RWPE2 (cell line): ENCODE results near the gene TBC1D4.

ENCODE experiments used
- ATAC-seq: fragments of 200-7000 bp; cut with Tn5 transposase; 3 replicates; pipeline ENCODE4 v1.9.1; 2021; ENCODE audit warnings: low read depth
- DNase-seq: peaks from one replicate; pipeline ENCODE4 v3.0.0-alpha.2; 2020; ENCODE audit warnings: low spot score
- H3K27ac ChIP-seq: fragments of 450-650 bp; 2 replicates; pipeline ENCODE4 v1.5.1; 2017; ENCODE audit warnings: mild to moderate bottlenecking; ENCODE audit not compliant: poor library complexity, severe bottlenecking
- H3K27me3 ChIP-seq: fragments of 250-450 bp; sonication (Bioruptor Pico); 2 replicates; pipeline ENCODE4 v1.5.1; 2021; ENCODE audit warnings: mild to moderate bottlenecking, moderate library complexity; ENCODE audit not compliant: insufficient read depth, poor library complexity, severe bottlenecking
- H3K36me3 ChIP-seq: fragments of 250-450 bp; sonication (Bioruptor Pico); 2 replicates; pipeline ENCODE4 v1.5.1; 2020; ENCODE audit warnings: low read depth, mild to moderate bottlenecking, moderate library complexity
- H3K4me1 ChIP-seq: fragments of 250-450 bp; sonication (Bioruptor Pico); 2 replicates; pipeline ENCODE4 v1.5.1; 2021; ENCODE audit warnings: mild to moderate bottlenecking, moderate library complexity; ENCODE audit not compliant: insufficient read depth, poor library complexity, severe bottlenecking
- H3K4me3 ChIP-seq: fragments of 250-450 bp; sonication (Bioruptor Pico); 2 replicates; pipeline ENCODE4 v1.5.1; 2021; ENCODE audit warnings: mild to moderate bottlenecking, moderate library complexity; ENCODE audit not compliant: severe bottlenecking
- H3K9me3 ChIP-seq: fragments of 250-450 bp; sonication (Bioruptor Pico); 2 replicates; pipeline ENCODE4 v1.5.1; 2021; ENCODE audit warnings: mild to moderate bottlenecking, moderate library complexity; ENCODE audit not compliant: severe bottlenecking
- CTCF ChIP-seq: fragments of 450-650 bp; IDR thresholded peaks from one replicate; pipeline ENCODE4 v1.5.1; 2017; ENCODE audit warnings: mild to moderate bottlenecking, moderate library complexity; ENCODE audit not compliant: poor library complexity, severe bottlenecking

Gene TBC1D4

GRCh38 chr13:75411924-75412537, 69.9 kb downstream of the TBC1D4 start:
- Histone ChIP-seq H3K36me3 (no peaks in the 10 kb centered on the region), H3K27ac (no peak overlapping the region), H3K9me3 (no peaks in the 10 kb centered on the region), H3K4me3 (no peak overlapping the region), H3K4me1 (peaks cover 17% of the 10 kb centered on the region), H3K27me3 (no peaks in the 10 kb centered on the region)
- ATAC-seq, result no peak
- no peak for TF ChIP-seq CTCF
- DNase-seq, result no peak

- ATAC-seq (no peak), DNase-seq (no peak)
- H3K4me3 ChIP-seq, result no peak overlapping the region
- no peaks in the 10 kb centered on the region for H3K4me1 ChIP-seq
- no peaks in the 10 kb centered on the region for H3K36me3 ChIP-seq
- no peak overlapping the region for H3K27ac ChIP-seq
- TF ChIP-seq CTCF, result no peak
- no peaks in the 10 kb centered on the region for H3K9me3 ChIP-seq
- H3K27me3 ChIP-seq, result no peaks in the 10 kb centered on the region
Observed at GRCh38 chr13:75410207-75410606, 71.8 kb downstream of the TBC1D4 start.

GRCh38 chr13:75407998-75408397, 74.0 kb downstream of the TBC1D4 start:
- ATAC-seq, result no peak
- DNase-seq, result no peak
- H3K4me1 ChIP-seq, result no peaks in the 10 kb centered on the region
- no peak for TF ChIP-seq CTCF
- no peaks in the 10 kb centered on the region for H3K27me3 ChIP-seq
- no peak overlapping the region for H3K27ac ChIP-seq
- H3K9me3 ChIP-seq, result no peaks in the 10 kb centered on the region
- H3K4me3 ChIP-seq, result no peak overlapping the region
- no peaks in the 10 kb centered on the region for H3K36me3 ChIP-seq

- no peaks in the 10 kb centered on the region for H3K4me1 ChIP-seq
- H3K9me3 ChIP-seq, result no peaks in the 10 kb centered on the region
- H3K4me3 ChIP-seq, result no peak overlapping the region
- no peak for TF ChIP-seq CTCF
- H3K27me3 ChIP-seq, result no peaks in the 10 kb centered on the region
- H3K27ac ChIP-seq, result no peak overlapping the region
- H3K36me3 ChIP-seq, result no peaks in the 10 kb centered on the region
- DNase-seq, result no peak
- ATAC-seq, result no peak
Observed at GRCh38 chr13:75407473-75407872, 74.5 kb downstream of the TBC1D4 start.

GRCh38 chr13:75405976-75406703, 75.8 kb downstream of the TBC1D4 start:
- Histone ChIP-seq H3K4me1 (no peaks in the 10 kb centered on the region), H3K27ac (no peak overlapping the region), H3K27me3 (no peaks in the 10 kb centered on the region), H3K9me3 (no peaks in the 10 kb centered on the region), H3K4me3 (no peak overlapping the region), H3K36me3 (no peaks in the 10 kb centered on the region)
- no peak for ATAC-seq
- no peak for DNase-seq
- TF ChIP-seq CTCF, result no peak
